K562 (cell line): Measurements from ENCODE around the gene PITX1. TPM values are rescaled to one million over a fixed set of nuclear protein-coding genes. Genes with fewer than 3 reads are reported as not detected.
A peak's percentile ranks its signal among the peaks of the same experiment; 100 is the strongest.

Source experiments
- ATAC-seq: fragments of 200-7000 bp; cut with Tn5 transposase; 3 replicates; pipeline ENCODE4 v1.9.1; 2020; ENCODE audit warnings: moderate library complexity
- BruUV-seq: library from RNA; stranded (reverse); fragments of 400-500 nt; replicated peaks from 2 replicates; lab custom pipeline; 2021; lab: Mats Ljungman, UMichigan
- CTCF ChIA-PET: fragments of 300-600 bp; formaldehyde crosslinking; extraction: SDS; loops from one replicate; lab custom pipeline; 2021; ENCODE audit warnings: low intra/inter-chr PET ratio; lab: Yijun Ruan, JAX
- POLR2A ChIA-PET: fragments of 300-600, 350-650 bp; sonication (Branson Sonifier 250); formaldehyde crosslinking; extraction: SDS; loops from one replicate; lab custom pipeline; 2021; ENCODE audit warnings: antibody characterized with exemption, inconsistent platforms; lab: Yijun Ruan, JAX
- DNase-seq, 4 experiments: peaks; one replicate each; pipeline versions ENCODE4 v3.0.0 to v3.0.0-alpha.2; 2011 to 2018; ENCODE audit warnings: low spot score in 3 of 4, mixed read lengths in 3 of 4; ENCODE audit errors: extremely low read depth in 1 of 4
- FAIRE-seq: peaks from 2 replicates; lab custom pipeline; 2011; peaks lifted over from hg19 to GRCh38; lab: Jason Lieb, UNC
- H2AFZ ChIP-seq: 2 replicates; pipeline ENCODE4 v1.6.0; 2011; ENCODE audit warnings: low read depth, low read length, control low read depth, inconsistent platforms
- H3K27ac ChIP-seq: fragments of 200-600 bp; 3 replicates; pipeline ENCODE4 v1.8.0; 2011; ENCODE audit warnings: low read depth, mild to moderate bottlenecking, control low read depth, inconsistent platforms, low read length, moderate library complexity, mixed read lengths; ENCODE audit errors: extremely low read depth
- H3K27me3 ChIP-seq, 2 experiments: fragments of 300-600 bp in 1 of 2; 2 replicates in 1 of 2; 3 replicates in 1 of 2; pipeline versions ENCODE4 v1.6.0 to v1.8.0; 2011; ENCODE audit warnings: inconsistent platforms in 2 of 2, low read length in 2 of 2, mild to moderate bottlenecking in 1 of 2, mixed read lengths in 1 of 2, moderate library complexity in 1 of 2; ENCODE audit not compliant: control insufficient read depth in 2 of 2, insufficient read depth in 2 of 2
- H3K36me3 ChIP-seq: fragments of 300-600 bp; 3 replicates; pipeline ENCODE4 v1.8.0; 2011; ENCODE audit warnings: mild to moderate bottlenecking, low read length, inconsistent platforms; ENCODE audit not compliant: control insufficient read depth, insufficient read depth
- H3K4me1 ChIP-seq, 2 experiments: fragments of 200-600 bp in 1 of 2; replicated peaks in 1 of 2; 2 replicates in 1 of 2; 3 replicates in 1 of 2; pipeline versions ENCODE4 v1.5.1 to v1.8.0; 2011; ENCODE audit warnings: inconsistent platforms in 2 of 2, low read length in 2 of 2, mild to moderate bottlenecking in 1 of 2, mixed read lengths in 1 of 2, moderate library complexity in 1 of 2; ENCODE audit not compliant: control insufficient read depth in 2 of 2, insufficient read depth in 2 of 2
- H3K4me2 ChIP-seq: 2 replicates; pipeline ENCODE4 v1.6.1; 2011; ENCODE audit warnings: low read length, control low read depth, inconsistent platforms, mixed read lengths; ENCODE audit not compliant: insufficient read depth
- H3K4me3 ChIP-seq: fragments of 200-600 bp; sonication (generic), shearing (Covaris generic); 2 replicates; pipeline ENCODE4 v1.5.1; 2016; ENCODE audit warnings: control low read depth, inconsistent platforms
- H3K79me2 ChIP-seq: fragments of 200-600 bp; 3 replicates; pipeline ENCODE4 v1.8.0; 2011; ENCODE audit warnings: low read length, inconsistent platforms; ENCODE audit not compliant: control insufficient read depth, insufficient read depth
- H3K9ac ChIP-seq, 2 experiments: 2 replicates each; pipeline versions ENCODE4 v1.6.0 to v1.6.1; 2011; ENCODE audit warnings: low read depth in 2 of 2, low read length in 2 of 2, control low read depth in 1 of 2, inconsistent platforms in 1 of 2, mild to moderate bottlenecking in 1 of 2, mixed read lengths in 1 of 2; ENCODE audit not compliant: insufficient read depth in 1 of 2
- H3K9me1 ChIP-seq: one replicate; pipeline ENCODE4 v1.6.0; 2011; ENCODE audit warnings: inconsistent platforms, mild to moderate bottlenecking, low read length, moderate library complexity; ENCODE audit not compliant: control insufficient read depth, insufficient read depth
- H3K9me3 ChIP-seq: replicated peaks from 2 replicates; pipeline ENCODE4 v1.5.1; 2011; ENCODE audit warnings: low read depth, low read length, inconsistent platforms; ENCODE audit not compliant: control insufficient read depth, insufficient read depth
- H4K20me1 ChIP-seq: replicated peaks from 2 replicates; pipeline ENCODE4 v1.6.1; 2011; ENCODE audit warnings: low read length, inconsistent platforms, mixed read lengths; ENCODE audit not compliant: control insufficient read depth, insufficient read depth
- ATF6 ChIP-seq: sonication (generic); formaldehyde crosslinking; IDR thresholded peaks from 2 replicates; pipeline ENCODE4 v1.4.0; 2020; ENCODE audit warnings: mild to moderate bottlenecking, missing genetic modification reagents
- DMBX1 ChIP-seq: fragments of 250-450 bp; sonication (Bioruptor Pico); IDR thresholded peaks from 2 replicates; pipeline ENCODE4 v1.8.0; 2022; ENCODE audit warnings: inconsistent platforms, mild to moderate bottlenecking, moderate library complexity, borderline replicate concordance
- HOMEZ ChIP-seq: fragments of 250-450 bp; sonication (Bioruptor Pico); IDR thresholded peaks from 2 replicates; pipeline ENCODE4 v1.4.0; 2020; ENCODE audit warnings: mild to moderate bottlenecking, moderate library complexity
- LCOR ChIP-seq: sonication (generic); formaldehyde crosslinking; IDR thresholded peaks from 2 replicates; pipeline ENCODE4 v1.8.0; 2022; ENCODE audit warnings: mild to moderate bottlenecking, missing genetic modification reagents
- MYBL2 ChIP-seq, 2 experiments: fragments of 450-650 bp in 1 of 2; sonication (generic) in 1 of 2; formaldehyde crosslinking in 1 of 2; IDR thresholded peaks; 2 replicates each; pipeline versions ENCODE4 v1.6.1 to v1.8.1; 2017 to 2022; ENCODE audit warnings: borderline replicate concordance in 1 of 2, inconsistent platforms in 1 of 2, low read depth in 1 of 2, mild to moderate bottlenecking in 1 of 2, missing genetic modification reagents in 1 of 2, moderate library complexity in 1 of 2
- NCOA1 ChIP-seq: fragments of 450-650 bp; IDR thresholded peaks from 2 replicates; pipeline ENCODE4 v1.6.1; 2016; ENCODE audit warnings: low read depth
- PPARD ChIP-seq: fragments of 250-450 bp; sonication (Bioruptor Pico); IDR thresholded peaks from 2 replicates; pipeline ENCODE4 v1.8.0; 2022; ENCODE audit warnings: inconsistent platforms, mild to moderate bottlenecking, moderate library complexity
- PTRF ChIP-seq: fragments of 450-650 bp; IDR thresholded peaks from 2 replicates; pipeline ENCODE4 v1.6.1; 2016; ENCODE audit warnings: mild to moderate bottlenecking, missing genetic modification characterization, missing compliant biosample characterization
- UBTF ChIP-seq, 2 experiments: IDR thresholded peaks; 2 replicates each; pipeline ENCODE4 v1.6.1; 2012; ENCODE audit warnings: improper control_type of control experiment in 2 of 2, low read depth in 2 of 2, low read length in 2 of 2, borderline replicate concordance in 1 of 2
- ZKSCAN1 ChIP-seq: fragments of 150-350 bp; IDR thresholded peaks from 2 replicates; pipeline ENCODE4 v1.6.1; 2016; ENCODE audit warnings: low read depth, low read length
- ZNF134 ChIP-seq: fragments of 250-450 bp; sonication (Bioruptor Pico); conservative IDR thresholded peaks from 2 replicates; pipeline ENCODE4 v1.4.0; 2020
- ZNF274 ChIP-seq: IDR thresholded peaks from 2 replicates; pipeline ENCODE4 v1.6.1; 2011; ENCODE audit warnings: low read depth, mild to moderate bottlenecking, low read length, moderate library complexity, borderline replicate concordance
- WGBS: fragments of 100-300 bp; shearing (Covaris generic); methylation state at CpG from one replicate; pipeline ENCODE4 v1.1.6; 2016; ENCODE audit warnings: low coverage, mixed read lengths; ENCODE audit not compliant: insufficient coverage; ENCODE audit errors: missing lambda C conversion rate; 5-methylcytosine and 5-hydroxymethylcytosine counted together
- in situ Hi-C: fragments of 300-500 bp; cut with MboI; formaldehyde crosslinking; loops from 4 replicates; pipeline ENCODE4 v1.15.0; 2018; ENCODE audit warnings: inconsistent platforms, mixed read lengths
- intact Hi-C: fragments of 100-400 bp; cut with micrococcal nuclease; formaldehyde crosslinking; loops from 2 replicates; pipeline ENCODE4 v1.14.2; 2022
- polyA plus RNA-seq, 8 experiments: library from polyadenylated mRNA; depleted of rRNA in 4 of 8; stranded (reverse) in 5 of 8; unstranded in 3 of 8; fragments of >200 nt; fragmentation: Nextera tagmentation in 2 of 8; fragmentation: Illumina TruSeq in 1 of 8; extraction: Ambion mirVana in 2 of 8; extraction: Trizol in 1 of 8; gene quantifications; 2 replicates each; pipeline versions ENCODE4 v1.2.1 to v1.2.3, GENCODE V29; 2011 to 2014; ENCODE audit warnings: inconsistent platforms in 1 of 8, missing spikeins in 1 of 8
- total RNA-seq, 7 experiments: library from RNA; depleted of rRNA in 6 of 7; stranded (reverse); fragments of >200 nt in 6 of 7; fragmentation: Illumina TruSeq in 2 of 7; extraction: Trizol in 2 of 7; gene quantifications; 2 replicates each; pipeline versions ENCODE4 v1.2.1 to v1.2.3, GENCODE V29; 2011 to 2021; ENCODE audit warnings: low replicate concordance in 1 of 7
- TF ChIP-seq, protein P1 (sequence below): fragments of 250-450 bp; sonication (Bioruptor Pico); IDR thresholded peaks from 2 replicates; pipeline ENCODE4 v1.4.0; 2020; ENCODE audit warnings: mild to moderate bottlenecking, moderate library complexity, borderline replicate concordance

PITX1 gene
- total and polyA plus RNA-seq, 9 of the 15 experiments (the other 6 are each of a cell fraction or from before 2014, with no cell fraction given), result 0.13 to 88.2 (median 24.9) TPM

- WGBS, result 57% methylated on average over 4 of the region's 6 CpGs
- H3K4me2 ChIP-seq, result peak overlapping the region; percentile 81; the same call in 1 of the 2 replicates
- no peak overlapping the region for H3K27ac ChIP-seq
- in situ Hi-C loops, result no loop called here
- H3K9me3 ChIP-seq, result no peaks in the 10 kb centered on the region; the same call in 1 of the 2 replicates
- H4K20me1 ChIP-seq, result no peaks in the 10 kb centered on the region
- H3K27me3 ChIP-seq, result no peaks in the 10 kb centered on the region
- H3K9ac ChIP-seq, result peak overlapping the region; percentile 91 to 92; a peak in 3 of 4 replicates
- H3K9me1 ChIP-seq, result no peaks in the 10 kb centered on the region
- BruUV-seq, result no TSS peak
- FAIRE-seq (no peak), ATAC-seq (no peak), DNase-seq (no peak)
- CTCF ChIA-PET, result no interaction called here
- peaks cover 12% of the 10 kb centered on the region for H3K36me3 ChIP-seq
- intact Hi-C loops, result loop anchor here (2.0 kb wide), 1 partner anchor 99 kb away; no protein-coding TSS in a partner anchor
- POLR2A ChIA-PET, result interaction anchor here (0.5 to 1.6 kb wide), 6 partner anchors 8 to 152 kb away, joined by 3 to 9 read pairs (median 3); no protein-coding TSS in a partner anchor
- H3K4me3 ChIP-seq, result no peak overlapping the region
- H3K4me1 ChIP-seq, result peaks cover 19 to 46% of the 10 kb centered on the region in 2 experiments
- H2AFZ ChIP-seq, result no peak overlapping the region
- peaks cover 48% of the 10 kb centered on the region for H3K79me2 ChIP-seq
- TF ChIP-seq PPARD (CRISPR knock-in tag) (no peak), DMBX1 (CRISPR knock-in tag) (no peak), HOMEZ (CRISPR knock-in tag) (no peak), ZNF134 (no peak), UBTF (IDR thresholded peaks at IDR 0.05; ENCODE audit: borderline replicate concordance in 1 of 2, low read depth in 2 of 2, low read length in 2 of 2) (no peak), NCOA1 (no peak), ZKSCAN1 (no peak), ZNF274 (no peak), PTRF (tag) (no peak), MYBL2 (IDR thresholded peaks at IDR 0.05; ENCODE audit: low read depth) (no peak), MYBL2 (CRISPR knock-in tag; IDR thresholded peaks at IDR 0.05; ENCODE audit: borderline replicate concordance) (no peak), ATF6 (no peak), LCOR (no peak)
- TF ChIP-seq, protein P1, sequence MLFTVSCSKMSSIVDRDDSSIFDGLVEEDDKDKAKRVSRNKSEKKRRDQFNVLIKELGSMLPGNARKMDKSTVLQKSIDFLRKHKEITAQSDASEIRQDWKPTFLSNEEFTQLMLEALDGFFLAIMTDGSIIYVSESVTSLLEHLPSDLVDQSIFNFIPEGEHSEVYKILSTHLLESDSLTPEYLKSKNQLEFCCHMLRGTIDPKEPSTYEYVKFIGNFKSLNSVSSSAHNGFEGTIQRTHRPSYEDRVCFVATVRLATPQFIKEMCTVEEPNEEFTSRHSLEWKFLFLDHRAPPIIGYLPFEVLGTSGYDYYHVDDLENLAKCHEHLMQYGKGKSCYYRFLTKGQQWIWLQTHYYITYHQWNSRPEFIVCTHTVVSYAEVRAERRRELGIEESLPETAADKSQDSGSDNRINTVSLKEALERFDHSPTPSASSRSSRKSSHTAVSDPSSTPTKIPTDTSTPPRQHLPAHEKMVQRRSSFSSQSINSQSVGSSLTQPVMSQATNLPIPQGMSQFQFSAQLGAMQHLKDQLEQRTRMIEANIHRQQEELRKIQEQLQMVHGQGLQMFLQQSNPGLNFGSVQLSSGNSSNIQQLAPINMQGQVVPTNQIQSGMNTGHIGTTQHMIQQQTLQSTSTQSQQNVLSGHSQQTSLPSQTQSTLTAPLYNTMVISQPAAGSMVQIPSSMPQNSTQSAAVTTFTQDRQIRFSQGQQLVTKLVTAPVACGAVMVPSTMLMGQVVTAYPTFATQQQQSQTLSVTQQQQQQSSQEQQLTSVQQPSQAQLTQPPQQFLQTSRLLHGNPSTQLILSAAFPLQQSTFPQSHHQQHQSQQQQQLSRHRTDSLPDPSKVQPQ (CRISPR knock-in tag), result no peak
These were observed 1.6 kb upstream of the PITX1 start for GRCh38 chr5:135035678-135036030.
